HepG2 (cell line): ENCODE results near the gene RMI2. TPM values are rescaled to one million over a fixed set of nuclear protein-coding genes. Genes with fewer than 3 reads are reported as not detected.

Source experiments
- ZNF891 ChIP-seq: sonication (generic); formaldehyde crosslinking; IDR thresholded peaks from 2 replicates; pipeline ENCODE4 v1.5.0; 2020; ENCODE audit warnings: mild to moderate bottlenecking, missing genetic modification reagents
- polyA plus RNA-seq, 8 experiments: library from polyadenylated mRNA; depleted of rRNA in 3 of 8; stranded (reverse) in 7 of 8; unstranded in 1 of 8; fragments of >200 nt; fragmentation: Illumina TruSeq in 4 of 8; extraction: Trizol in 4 of 8; gene quantifications; 2 replicates each; pipeline versions ENCODE4 v1.2.1 to v1.2.3, GENCODE V29; 2011 to 2016; ENCODE audit warnings: low read depth in 4 of 8, missing spikeins in 1 of 8, mixed read lengths in 1 of 8; ENCODE audit not compliant: insufficient read depth in 1 of 8
- total RNA-seq, 5 experiments: library from RNA; depleted of rRNA; stranded (reverse); fragments of >200 nt; fragmentation: Illumina TruSeq; extraction: Trizol; gene quantifications; 2 replicates each; pipeline ENCODE4 v1.2.3, GENCODE V29; 2016; ENCODE audit warnings: low read depth in 1 of 5
- TF ChIP-seq, protein P1 (sequence below): sonication (generic); formaldehyde crosslinking; IDR thresholded peaks from 2 replicates; pipeline ENCODE4 v1.5.1; 2020; ENCODE audit warnings: mild to moderate bottlenecking, missing genetic modification reagents, moderate library complexity
- TF ChIP-seq, protein P2 (sequence below): sonication (generic); formaldehyde crosslinking; IDR thresholded peaks from 2 replicates; pipeline ENCODE4 v1.5.1; 2020; ENCODE audit warnings: missing genetic modification reagents, mild to moderate bottlenecking, borderline replicate concordance
- TF ChIP-seq, protein P3 (sequence below): IDR thresholded peaks from 2 replicates; pipeline ENCODE4 v1.4.0; 2020; ENCODE audit warnings: mild to moderate bottlenecking, missing genetic modification reagents

Gene RMI2
- total and polyA plus RNA-seq, 2 of the 13 experiments (the other 11 are each of a cell fraction or from before 2014, with no cell fraction given) = 24.5 to 55.7 TPM

DNA sequence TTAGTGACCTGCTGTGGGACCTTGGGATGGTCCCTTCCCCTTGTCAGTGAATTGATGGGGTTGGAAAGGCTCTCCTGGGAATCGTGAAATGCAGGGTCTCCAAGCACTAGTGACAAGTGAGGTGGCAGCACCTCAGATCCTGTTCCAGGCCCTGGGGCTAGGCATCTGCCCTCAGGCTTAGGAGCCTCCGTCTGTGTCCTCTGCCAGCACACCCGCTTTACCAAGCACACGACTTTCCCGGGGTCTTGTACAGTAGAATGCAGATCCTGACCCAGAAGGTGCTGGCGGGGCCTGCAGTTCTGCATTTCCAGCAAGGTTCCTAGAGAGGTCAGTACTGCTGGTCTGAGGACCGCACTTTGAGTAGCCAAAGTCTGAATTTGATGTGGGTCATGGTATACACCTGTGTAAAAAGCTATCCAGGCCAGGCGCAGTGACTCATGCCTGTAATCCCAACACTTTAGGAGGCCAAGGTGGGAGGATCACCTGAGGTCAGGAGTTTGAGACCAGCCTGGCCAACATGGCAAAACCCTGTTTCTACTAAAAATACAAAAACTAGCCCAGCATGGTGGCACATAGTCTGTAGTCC lies 30.9 kb upstream of the RMI2 start (continued):
- TF ChIP-seq, protein P1, sequence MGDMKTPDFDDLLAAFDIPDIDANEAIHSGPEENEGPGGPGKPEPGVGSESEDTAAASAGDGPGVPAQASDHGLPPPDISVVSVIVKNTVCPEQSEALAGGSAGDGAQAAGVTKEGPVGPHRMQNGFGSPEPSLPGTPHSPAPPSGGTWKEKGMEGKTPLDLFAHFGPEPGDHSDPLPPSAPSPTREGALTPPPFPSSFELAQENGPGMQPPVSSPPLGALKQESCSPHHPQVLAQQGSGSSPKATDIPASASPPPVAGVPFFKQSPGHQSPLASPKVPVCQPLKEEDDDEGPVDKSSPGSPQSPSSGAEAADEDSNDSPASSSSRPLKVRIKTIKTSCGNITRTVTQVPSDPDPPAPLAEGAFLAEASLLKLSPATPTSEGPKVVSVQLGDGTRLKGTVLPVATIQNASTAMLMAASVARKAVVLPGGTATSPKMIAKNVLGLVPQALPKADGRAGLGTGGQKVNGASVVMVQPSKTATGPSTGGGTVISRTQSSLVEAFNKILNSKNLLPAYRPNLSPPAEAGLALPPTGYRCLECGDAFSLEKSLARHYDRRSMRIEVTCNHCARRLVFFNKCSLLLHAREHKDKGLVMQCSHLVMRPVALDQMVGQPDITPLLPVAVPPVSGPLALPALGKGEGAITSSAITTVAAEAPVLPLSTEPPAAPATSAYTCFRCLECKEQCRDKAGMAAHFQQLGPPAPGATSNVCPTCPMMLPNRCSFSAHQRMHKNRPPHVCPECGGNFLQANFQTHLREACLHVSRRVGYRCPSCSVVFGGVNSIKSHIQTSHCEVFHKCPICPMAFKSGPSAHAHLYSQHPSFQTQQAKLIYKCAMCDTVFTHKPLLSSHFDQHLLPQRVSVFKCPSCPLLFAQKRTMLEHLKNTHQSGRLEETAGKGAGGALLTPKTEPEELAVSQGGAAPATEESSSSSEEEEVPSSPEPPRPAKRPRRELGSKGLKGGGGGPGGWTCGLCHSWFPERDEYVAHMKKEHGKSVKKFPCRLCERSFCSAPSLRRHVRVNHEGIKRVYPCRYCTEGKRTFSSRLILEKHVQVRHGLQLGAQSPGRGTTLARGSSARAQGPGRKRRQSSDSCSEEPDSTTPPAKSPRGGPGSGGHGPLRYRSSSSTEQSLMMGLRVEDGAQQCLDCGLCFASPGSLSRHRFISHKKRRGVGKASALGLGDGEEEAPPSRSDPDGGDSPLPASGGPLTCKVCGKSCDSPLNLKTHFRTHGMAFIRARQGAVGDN (CRISPR knock-in tag) = peak; percentile 60
- TF ChIP-seq, protein P2, sequence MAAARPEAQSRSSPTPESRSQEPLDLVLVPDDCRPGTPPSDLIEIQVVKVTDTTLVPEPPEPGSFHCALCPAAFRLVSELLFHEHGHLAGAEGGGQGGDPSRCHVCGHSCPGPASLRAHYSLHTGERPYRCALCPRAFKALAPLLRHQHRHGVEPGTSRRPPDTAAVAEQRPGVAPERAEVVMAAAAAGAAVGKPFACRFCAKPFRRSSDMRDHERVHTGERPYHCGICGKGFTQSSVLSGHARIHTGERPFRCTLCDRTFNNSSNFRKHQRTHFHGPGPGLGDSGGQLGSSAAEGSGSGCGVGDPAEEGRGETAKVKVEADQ (CRISPR knock-in tag) = no peak
- TF ChIP-seq ZNF891 (CRISPR knock-in tag) = 0 out of 2 replicates have a peak, but pooled peaks have one; percentile 70
- TF ChIP-seq, protein P3, sequence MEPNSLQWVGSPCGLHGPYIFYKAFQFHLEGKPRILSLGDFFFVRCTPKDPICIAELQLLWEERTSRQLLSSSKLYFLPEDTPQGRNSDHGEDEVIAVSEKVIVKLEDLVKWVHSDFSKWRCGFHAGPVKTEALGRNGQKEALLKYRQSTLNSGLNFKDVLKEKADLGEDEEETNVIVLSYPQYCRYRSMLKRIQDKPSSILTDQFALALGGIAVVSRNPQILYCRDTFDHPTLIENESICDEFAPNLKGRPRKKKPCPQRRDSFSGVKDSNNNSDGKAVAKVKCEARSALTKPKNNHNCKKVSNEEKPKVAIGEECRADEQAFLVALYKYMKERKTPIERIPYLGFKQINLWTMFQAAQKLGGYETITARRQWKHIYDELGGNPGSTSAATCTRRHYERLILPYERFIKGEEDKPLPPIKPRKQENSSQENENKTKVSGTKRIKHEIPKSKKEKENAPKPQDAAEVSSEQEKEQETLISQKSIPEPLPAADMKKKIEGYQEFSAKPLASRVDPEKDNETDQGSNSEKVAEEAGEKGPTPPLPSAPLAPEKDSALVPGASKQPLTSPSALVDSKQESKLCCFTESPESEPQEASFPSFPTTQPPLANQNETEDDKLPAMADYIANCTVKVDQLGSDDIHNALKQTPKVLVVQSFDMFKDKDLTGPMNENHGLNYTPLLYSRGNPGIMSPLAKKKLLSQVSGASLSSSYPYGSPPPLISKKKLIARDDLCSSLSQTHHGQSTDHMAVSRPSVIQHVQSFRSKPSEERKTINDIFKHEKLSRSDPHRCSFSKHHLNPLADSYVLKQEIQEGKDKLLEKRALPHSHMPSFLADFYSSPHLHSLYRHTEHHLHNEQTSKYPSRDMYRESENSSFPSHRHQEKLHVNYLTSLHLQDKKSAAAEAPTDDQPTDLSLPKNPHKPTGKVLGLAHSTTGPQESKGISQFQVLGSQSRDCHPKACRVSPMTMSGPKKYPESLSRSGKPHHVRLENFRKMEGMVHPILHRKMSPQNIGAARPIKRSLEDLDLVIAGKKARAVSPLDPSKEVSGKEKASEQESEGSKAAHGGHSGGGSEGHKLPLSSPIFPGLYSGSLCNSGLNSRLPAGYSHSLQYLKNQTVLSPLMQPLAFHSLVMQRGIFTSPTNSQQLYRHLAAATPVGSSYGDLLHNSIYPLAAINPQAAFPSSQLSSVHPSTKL (CRISPR knock-in tag) = no peak
